HEK293T (cell line): ENCODE data around the gene ATP2B2.

ENCODE experiments used
- ARNT ChIP-seq: fragments of 450-650 bp; IDR thresholded peaks from 2 replicates; pipeline ENCODE4 v1.6.1; 2017; ENCODE audit warnings: mild to moderate bottlenecking
- BHLHE40 ChIP-seq: fragments of 450-650 bp; IDR thresholded peaks from 2 replicates; pipeline ENCODE4 v1.6.1; 2016; ENCODE audit warnings: mild to moderate bottlenecking, moderate library complexity, borderline replicate concordance
- CTBP1 ChIP-seq: fragments of 450-650 bp; IDR thresholded peaks from 2 replicates; pipeline ENCODE4 v1.6.1; 2016; ENCODE audit warnings: borderline replicate concordance
- ELF4 ChIP-seq: fragments of 450-650 bp; IDR thresholded peaks from 2 replicates; pipeline ENCODE4 v1.6.1; 2017; ENCODE audit warnings: antibody characterized with exemption
- FOXM1 ChIP-seq: fragments of 450-650 bp; IDR thresholded peaks from 2 replicates; pipeline ENCODE4 v1.6.1; 2017; ENCODE audit warnings: mild to moderate bottlenecking, borderline replicate concordance
- HDGF ChIP-seq: fragments of 450-650 bp; IDR thresholded peaks from 2 replicates; pipeline ENCODE4 v1.6.1; 2017; ENCODE audit warnings: antibody characterized with exemption, borderline replicate concordance
- L3MBTL2 ChIP-seq: fragments of 450-650 bp; conservative IDR thresholded peaks from 2 replicates; pipeline ENCODE4 v1.6.1; 2016; ENCODE audit warnings: mild to moderate bottlenecking
- LEF1 ChIP-seq: fragments of 450-650 bp; IDR thresholded peaks from 2 replicates; pipeline ENCODE4 v1.6.1; 2017; ENCODE audit warnings: mild to moderate bottlenecking, borderline replicate concordance
- NFRKB ChIP-seq: fragments of 450-650 bp; IDR thresholded peaks from 2 replicates; pipeline ENCODE4 v1.6.1; 2016; ENCODE audit warnings: mild to moderate bottlenecking, moderate library complexity
- SP1 ChIP-seq: fragments of 450-650 bp; IDR thresholded peaks from 2 replicates; pipeline ENCODE4 v1.6.1; 2017
- SUZ12 ChIP-seq: fragments of 450-650 bp; IDR thresholded peaks from 2 replicates; pipeline ENCODE4 v1.6.1; 2016; ENCODE audit warnings: mild to moderate bottlenecking
- ZNF384 ChIP-seq: fragments of 450-650 bp; IDR thresholded peaks from 2 replicates; pipeline ENCODE4 v1.6.1; 2016

DNA sequence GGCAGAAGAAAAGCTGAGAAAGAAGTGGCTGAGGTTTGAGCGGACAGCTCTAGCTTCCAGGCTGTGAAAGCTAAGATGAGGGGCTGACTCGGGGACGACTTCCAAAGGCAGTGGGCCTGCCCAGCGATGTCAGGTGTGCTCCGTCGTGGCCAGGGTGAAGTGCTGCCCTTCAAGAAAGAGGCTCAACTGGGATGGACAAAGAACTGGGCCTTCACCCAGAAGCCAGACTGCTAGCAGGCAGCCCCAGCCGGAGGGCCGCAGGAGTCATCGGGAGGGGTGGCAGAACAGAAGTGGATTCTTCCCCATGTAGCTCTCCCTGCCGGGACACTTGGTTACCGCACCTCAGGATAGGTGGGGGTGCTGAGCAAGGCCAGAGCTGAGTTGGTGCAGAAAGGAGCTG lies 171.3 kb downstream of the ATP2B2 start:
- TF ChIP-seq FOXM1 (no peak), ARNT (no peak), L3MBTL2 (no peak), BHLHE40 (no peak), HDGF (no peak), CTBP1 (no peak), ELF4 (no peak), SP1 (no peak), ZNF384 (no peak), SUZ12 (no peak), LEF1 (no peak), NFRKB (no peak)
